NCI-H524 (cell line): ENCODE data around the gene PEPD.

ENCODE experiments used
- DNase-seq, 2 experiments: peaks; one replicate each; lab custom pipeline; 2025; lab: John Stamatoyannopoulos, UW

The PEPD gene

DNA sequence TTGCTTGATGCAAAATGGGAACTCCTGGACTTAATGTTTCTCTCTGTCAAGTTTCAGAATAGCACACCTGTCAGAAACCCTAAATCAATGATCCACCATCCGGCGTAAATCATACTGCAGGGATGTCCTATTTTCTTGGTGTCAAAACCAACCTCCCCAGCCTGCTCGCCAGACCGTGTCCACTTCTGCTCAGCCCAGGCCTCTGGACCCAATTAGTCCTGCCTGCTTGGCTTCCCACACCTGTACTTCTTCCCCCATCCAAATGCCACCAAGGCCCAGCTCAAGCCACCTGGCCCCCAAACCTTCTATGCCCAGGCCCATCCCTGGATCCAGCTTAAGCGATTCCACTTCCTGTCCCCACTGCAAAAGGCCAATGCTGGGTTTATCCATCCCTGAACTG, 25.1 kb upstream of the PEPD start:
- no peak for DNase-seq

DNA sequence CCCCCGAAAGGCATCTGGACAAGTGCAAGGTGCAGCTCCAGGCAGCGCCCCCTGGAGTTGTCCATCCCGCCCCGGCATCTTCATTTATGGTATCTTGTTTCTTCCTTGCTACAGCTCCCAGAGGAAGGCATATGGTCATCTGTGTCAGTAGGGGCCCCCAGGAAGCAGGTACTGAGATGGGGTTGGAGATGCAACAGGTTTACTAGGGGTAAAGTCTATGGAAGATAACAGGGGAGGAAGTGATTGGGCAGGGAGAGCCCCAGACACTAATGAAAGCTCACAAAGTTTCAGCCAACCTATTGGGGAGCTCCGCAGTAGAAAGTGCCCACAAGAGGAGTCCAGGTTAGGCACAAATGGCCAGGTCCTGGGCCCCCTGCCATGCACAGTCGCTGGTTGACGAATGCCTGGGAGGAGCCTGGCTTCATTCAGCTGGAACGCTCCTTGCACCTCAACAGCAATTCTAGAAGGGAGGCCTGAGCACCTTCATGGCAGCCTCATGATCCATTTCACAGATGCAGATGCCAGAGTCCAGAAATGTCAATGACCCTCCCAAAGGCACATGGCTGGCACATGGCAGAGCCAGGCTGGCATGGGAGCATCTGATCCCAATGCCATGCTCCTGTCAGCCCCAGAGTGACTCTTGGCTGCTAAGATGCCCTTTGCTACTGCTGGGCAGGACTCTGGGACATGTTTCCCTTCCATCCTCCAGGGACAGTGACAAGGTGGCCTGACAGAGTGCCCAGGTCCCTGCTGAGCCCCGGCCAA, 23.8 kb upstream of the PEPD start:
- DNase-seq, result no peak

DNA sequence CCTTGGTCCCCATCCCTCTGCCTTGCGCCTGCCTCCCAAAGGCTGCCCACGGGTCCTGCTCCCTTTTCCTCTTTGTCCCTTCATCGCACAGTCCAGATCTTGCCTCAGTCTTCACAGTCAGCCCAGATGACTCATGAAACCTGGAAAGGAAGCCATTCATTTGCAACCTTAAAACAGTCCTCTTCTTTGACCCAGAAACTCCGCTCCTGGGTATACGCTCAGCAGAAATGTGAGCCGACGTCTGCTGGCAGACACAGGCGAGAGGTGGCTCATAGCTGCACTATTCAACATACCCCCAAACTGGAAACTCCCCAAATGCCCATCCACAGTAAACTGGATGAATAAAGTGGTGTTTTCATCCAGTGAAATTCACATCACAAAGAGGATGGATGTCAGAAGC, 13.6 kb upstream of the PEPD start:
- DNase-seq, result no peak

DNA sequence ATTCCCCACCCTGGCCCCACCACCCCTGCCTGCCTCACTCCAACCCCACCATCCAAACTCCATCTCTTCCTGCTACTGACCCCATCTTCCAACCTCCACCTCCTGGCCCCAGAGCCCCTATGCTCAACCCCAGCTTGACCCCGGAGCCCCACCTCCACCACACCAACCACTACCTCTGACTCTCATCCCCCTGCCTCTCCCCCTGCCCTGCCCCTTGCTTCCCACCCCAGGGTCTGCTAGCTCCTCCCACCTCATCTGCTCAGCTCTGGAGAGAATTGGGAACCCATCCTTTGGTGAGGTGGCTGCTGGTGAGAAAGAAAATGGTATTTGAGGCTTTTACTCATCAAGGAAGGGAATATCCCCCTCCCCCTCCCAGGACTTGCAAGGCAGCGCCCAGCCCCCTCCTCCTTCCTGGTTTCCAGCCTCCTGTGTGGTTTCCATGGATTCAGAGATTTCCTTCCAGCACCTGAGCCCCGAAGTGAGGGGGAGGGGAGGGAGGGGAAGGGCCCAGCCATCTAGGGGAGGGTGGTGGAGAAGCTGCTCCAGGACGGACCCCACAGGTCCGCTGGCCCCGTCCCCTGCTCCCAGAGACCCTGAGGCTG, 11.4 kb upstream of the PEPD start:
- DNase-seq, result no peak

DNA sequence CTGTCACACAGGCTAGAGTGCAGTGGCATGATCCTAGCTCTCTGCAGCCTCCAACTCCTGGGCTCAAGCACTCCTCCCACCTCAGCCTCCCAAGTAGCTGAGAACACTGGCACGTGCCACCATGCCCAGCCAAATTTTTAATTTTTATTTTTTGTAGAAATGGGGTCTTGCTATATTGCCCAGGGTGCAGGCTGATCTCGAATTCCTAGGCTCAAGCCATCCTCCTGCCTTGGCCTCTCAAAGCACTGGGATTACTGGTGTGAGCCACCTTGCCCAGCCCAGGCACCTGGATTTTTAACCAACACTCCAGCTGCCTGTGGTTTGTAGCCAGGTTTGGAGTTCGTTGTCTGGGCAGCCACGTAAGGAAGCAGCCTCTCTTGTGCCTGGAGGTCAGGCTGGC, 9.3 kb upstream of the PEPD start:
- DNase-seq, result no peak

DNA sequence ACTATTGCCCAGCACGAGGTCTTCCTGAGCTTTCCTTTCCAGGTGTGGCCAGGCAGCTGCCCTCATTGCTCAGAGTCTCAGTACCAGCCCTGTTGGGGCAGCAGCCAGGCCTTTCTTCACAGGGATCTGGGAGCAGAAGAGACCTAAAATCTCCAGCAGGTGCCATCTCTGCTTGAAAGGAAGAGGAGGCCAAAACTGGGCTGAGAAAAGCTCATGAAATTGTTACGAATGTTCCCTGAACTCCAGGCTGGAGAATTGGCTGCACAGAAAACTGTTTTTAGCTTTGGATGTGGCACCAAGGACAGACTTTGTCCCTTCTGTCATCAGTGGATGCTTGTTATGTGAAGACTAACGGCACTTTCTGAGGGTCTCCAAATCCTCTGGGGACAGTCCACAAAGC, 8.7 kb upstream of the PEPD start:
- no peak for DNase-seq

DNA sequence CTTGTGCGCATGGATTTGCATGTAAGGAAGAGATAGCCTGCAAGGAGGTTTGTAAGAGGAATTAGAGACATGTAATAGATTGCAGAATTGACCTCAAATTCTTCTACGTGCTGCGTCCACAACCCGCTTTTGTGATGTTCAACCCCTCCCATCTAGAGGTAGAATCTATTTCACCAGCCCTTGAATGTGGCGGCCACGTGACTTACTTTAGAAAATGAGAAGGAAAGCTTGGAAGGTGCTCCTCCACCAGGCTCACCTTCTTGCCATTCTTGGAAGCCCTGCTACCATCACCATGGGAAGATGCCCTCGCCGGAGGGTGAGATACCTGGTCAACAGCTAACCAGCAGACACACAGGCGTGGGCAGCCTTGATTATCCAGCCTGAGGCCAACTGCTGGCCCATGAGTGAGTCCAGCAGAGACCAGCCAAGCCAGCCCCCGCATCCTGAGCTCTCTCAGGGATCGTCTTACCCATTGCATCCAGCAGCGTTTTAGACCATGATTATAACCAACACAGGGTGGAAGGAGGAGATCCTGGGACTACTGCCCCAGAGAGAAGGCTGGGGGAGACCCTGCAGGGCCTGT, 7.6 kb upstream of the PEPD start:
- DNase-seq, result no peak

DNA sequence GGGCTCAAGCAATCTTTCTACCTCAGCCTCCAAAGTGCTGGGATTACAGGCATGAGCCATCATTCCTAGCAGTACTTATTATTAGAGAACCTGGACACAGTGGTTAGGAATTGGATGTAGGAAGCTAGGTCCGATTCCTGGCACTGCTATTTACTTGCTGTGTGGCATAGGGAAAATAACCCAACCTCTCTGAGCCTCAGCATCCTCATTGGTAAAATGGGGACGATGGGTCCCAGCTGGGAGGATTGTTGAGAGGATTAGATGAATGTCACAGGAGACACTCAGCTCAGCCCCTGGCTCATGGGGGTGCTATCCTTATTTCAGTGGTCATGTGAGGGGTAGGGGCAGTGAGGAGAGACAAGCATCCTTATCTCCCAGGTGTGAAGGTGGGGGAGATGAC, 6.8 kb upstream of the PEPD start:
- no peak for DNase-seq

DNA sequence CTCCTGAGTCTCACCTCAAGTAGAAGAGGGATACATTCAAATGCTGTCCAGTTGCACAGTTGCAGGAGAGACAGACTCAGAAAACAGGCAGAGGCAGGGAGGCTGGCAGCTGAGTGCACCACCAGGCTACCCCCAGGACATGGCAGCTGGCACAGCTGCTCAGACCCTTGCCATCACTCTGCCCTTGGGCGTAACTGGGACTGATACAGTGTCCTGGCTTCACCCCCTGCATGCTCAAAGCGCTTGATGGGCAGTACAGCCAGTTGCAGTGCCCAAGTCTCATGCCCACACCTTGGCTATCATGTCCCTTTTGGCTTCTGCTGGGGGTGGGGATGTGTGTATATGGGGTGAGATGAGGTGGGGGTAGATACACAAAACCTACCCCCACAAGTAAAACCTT, 5.5 kb upstream of the PEPD start:
- DNase-seq, result no peak

DNA sequence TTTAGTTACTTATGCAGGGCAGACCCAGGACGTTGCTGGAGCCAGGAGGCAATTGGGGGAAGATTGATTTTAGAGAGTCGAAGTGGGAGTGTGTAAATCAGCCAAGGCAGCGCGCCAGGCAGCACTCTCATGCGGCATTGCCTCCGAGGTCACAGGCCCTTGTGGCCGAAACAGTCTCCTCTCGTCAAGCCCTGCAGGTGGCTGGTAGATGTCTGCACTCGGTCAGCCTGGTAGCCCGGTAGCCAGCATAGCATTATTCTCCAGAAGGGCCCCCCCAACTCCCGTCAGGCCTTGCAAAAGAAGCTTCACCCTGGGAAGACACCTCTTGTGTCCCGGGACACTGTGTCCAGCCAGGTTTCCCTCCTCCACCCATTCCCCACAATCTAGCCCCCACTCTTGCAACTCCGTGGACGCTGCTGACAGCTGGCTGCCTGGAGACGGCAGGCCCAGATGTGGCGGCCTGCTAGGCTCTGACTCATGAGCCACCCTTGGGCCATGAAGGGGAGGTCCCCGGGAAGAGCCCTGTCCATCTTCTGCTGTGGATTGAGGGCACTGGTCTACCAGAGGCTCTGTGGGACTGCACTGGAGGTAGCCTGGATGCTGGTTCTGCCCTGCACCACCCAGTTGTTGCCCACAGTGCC, 2.6 kb upstream of the PEPD start:
- no peak for DNase-seq

DNA sequence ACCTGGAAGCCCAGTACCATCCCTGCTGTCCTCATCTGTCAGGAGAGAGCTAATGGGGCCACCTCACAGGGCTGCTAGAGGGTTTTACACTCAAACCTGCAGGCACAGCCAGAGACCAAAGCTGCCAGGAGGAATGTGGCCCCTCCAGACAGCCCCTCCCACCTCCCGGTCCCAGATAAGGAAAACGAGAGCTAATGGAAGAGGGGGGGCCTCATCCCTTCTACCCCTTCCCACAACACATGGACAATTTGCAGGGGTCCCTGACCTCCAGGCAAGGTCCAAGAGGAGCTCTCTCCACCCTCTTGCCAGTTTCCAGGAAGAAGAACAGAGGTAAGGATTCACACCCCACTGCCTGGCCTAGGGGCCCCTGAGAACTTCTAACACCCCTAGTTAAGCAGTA, 1.6 kb upstream of the PEPD start:
- no peak for DNase-seq

DNA sequence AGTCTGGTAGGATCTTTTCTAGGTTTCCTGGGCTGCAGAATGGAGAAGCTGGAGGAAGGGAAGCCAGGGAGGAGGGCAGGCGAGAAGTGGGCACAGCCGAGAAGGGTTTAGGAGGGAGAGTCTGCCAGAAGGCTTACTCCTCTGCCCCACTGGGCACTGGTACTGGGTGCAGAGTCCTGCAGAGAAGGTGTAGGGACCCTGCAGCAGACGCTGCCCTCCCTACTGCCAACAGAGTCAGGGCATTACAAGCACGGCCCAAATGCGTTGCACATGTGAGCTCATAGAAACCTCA, 726 bp upstream of the PEPD start:
- no peak for DNase-seq

DNA sequence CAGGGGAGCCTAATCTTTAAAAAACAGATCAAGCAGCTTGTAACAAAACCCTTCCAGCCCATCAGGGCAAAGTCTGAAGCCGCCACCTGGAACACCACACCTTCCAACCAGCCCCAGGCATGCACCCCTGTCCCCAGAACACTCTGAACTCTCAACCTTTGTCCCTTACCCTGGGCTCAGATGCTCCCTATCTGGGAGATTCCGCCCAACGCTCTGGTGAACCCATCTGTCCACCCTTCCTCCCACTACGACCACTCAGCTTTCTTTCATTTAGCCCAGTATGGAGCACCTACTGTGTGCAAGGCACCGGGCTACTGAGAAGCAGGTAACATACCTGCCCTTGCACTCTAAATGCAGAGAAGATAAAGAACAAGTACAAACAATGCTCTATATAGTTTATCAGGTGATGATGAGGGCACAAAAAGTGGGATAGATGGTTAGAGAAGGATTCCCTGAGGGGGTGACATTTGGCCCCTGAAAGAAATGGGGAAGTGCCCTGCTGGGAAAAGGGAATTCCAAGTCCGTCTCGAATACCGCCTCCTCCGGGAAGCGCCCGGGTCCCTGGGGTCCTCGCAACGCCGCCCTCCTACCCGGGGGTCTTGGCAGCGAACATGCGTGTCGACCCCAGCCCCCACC, 629 bp downstream of the PEPD start:
- DNase-seq, result no peak

DNA sequence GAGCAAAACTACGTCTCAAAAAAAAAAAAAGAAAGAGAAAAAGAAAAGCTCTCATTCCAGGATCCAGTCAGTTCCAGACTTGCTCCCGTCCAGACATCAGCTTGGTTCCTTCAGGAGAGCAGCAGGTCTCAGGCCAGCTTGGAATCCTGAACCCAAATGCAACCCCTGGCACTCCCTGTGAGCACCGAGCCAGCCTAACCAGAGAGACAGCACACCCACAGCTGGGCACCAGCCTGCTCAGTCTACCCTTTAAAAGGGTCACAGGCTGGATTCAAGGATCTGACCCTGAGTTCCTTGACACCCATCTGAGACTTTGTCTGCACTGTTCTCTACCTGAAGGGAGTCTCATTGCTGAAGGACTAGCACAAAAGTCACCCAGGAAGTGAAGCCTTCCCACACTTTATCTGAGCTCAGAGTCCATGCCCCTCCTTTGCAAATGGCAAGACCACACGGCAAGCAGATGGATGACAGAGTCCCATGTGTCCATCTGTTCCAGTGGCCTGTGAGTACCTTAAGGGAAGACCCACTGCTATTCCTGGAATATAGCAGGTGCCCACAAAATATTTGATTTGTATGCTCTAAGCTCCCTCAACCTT, 1.4 kb downstream of the PEPD start:
- DNase-seq, result no peak

DNA sequence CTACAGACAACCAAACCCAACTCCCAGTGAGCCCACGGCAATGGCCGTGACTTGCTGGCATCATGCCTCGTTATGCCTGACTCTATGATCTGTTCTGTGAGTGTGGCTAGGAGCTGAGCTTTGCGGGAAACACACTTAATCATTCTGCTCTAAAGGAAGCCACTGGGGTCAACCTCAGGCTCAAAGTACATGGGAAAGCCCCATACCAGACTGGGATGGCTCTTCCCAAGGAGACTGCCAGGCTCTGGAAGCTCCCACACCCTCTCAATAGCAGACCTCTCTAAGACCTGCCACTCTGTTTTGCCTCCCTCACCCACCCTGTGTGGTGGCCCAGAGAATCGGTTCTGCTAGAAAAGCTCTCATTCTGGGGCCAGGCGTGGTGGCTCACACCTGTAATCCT, 2.2 kb downstream of the PEPD start:
- DNase-seq, result no peak

DNA sequence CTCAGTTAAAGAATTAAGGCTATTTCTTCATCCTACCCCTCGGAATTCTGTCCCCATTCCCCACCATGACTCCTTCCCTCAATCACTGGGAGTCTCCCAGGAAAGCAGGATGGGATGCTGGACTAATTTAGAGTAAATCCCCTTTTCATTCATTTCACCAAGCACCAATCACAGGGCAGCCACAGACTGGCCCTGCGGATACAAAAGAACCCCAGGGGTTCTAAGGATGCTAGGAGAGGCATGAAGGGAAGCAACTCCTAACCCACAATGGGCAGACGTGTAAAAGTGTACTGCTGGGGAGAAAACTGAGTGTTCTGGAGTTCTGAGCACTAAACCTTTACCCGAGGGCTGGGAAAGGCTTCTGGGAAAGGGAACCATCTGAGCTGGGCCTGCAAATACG, 3.0 kb downstream of the PEPD start:
- DNase-seq, result no peak

DNA sequence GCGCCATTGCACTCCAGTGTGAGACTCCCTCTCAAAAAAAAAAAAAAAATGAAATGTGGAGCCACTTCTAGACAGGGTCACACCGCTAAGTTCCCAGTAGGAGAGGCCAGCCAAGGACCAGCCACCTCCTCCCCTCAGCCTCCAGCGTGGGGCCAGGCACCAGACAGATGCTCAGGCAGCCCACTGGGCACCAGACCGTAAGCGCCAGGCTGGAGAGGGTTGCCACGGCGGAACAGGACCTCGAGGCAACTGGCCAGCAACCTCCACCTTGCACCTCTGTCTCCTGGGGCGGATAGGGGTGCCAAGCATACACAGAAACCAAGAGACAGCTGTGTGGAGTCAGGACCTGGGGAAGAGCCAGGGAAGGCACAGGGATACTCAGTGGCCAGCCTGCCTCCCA, 3.7 kb downstream of the PEPD start:
- DNase-seq, result no peak

DNA sequence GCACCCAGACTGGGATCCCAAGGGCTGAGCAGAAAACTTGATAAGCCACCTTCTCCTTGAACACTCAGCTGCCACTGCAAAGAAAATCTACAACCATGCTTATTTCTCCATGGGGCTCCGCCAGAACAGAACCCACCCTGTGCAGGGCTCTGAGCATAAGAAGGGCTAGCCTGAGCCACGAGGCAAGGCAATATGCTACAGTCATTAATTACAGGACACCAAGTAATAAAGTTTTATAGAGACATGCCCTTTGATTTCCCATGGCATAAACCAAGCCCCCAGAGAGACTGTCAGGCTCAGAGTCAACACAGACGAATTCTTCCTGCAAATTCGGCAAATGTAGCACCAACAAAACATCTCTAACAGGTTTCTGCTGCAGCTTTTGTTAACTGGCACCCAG, 5.7 kb downstream of the PEPD start:
- DNase-seq, result no peak

DNA sequence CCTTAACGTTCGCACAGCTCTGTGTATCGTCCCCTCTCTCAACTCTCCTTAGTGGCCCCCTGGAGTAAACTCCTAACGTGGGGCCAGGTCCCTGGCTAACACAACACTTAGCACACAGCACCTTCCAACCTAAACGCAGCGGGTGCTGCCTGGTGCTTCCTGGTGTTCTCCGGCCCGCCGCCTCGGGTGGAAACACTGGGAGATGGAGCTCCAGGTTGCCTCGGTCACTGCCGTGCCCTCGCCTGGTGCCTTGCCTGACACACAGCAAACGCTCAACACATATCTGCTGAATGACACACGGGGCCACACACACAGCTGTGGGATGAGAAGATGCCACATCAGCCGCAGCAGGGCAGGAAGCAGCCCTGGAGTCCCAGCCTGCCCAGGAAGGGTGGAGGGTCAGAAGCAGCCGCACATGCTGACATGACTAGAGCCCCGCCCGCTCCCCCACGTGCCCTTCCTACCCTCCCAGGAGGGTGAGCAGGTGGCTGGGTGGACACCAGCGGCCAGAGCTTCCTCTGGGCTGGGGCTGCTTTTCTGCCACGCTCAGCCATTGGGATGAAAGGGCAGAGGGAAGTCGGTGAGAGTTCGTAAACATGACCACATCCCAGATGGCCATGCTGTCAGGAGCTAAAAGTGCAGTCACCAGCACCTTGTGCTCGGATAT, 6.6 kb downstream of the PEPD start:
- no peak for DNase-seq

DNA sequence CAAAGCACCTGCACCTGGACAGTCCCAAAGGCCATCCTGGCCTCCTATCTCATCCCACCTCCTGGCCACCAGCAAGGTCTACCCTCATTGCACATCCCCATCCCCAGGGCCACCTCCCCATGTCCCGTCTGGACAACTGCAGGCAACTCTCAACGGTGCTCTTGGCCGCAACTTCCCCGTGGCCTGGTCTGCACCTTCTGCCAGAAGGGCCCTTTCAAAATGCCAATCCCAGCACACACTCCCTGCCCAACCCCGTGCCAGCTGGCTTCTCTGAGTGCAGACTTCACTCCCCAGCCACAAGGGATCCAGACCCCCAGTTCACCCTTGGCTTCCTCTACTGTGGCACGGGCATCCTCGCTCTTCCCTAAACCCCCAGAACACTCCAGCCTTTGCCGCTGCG, 8.2 kb downstream of the PEPD start:
- DNase-seq, result no peak

DNA sequence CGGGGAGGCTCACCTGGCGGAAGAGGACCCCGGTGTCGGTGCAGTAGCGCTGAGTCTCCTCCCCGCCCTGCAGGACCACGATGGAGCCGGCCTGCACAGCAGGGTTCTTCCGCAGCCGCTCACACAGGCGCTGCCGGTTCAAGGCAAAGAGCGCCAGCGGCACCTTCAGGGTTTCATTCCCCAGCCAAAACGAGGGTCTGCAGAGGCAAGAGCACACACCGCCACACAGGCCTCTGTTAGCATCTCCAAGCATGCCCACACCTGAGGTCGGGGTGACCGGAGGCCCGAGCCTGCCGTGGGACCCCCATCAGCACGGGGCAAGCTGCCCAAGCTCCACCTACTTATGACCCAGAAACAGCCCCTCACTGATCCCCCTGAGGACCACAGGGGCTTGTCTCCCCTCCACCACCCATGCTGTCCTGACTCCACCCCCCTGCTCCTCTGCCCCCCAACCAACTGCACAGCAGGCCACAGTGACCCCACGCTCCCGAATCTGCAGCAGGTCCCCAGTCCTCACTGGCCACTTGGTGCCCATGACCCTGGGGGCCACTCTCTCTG, 8.9 kb downstream of the PEPD start:
- DNase-seq, result no peak

DNA sequence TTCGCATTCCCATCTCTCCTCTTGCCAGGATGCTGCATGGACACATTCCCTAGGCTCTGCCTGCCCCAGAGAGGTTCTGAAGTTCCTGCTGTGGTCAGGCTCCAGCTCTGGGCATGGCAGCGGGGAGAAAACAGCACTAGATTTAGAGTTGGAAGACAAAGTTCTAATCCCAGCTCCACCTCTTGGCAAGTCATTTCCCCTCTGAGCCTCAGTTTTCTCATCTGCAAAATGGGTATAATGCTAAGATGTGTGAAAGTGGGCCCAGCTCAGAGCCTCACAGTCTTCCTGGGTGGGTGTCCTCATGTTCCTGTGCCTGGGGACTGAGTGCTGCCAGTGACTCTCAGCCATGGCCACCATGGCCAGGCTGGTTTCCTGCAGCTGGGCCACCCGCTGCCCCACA, 9.6 kb downstream of the PEPD start:
- DNase-seq, result no peak
